GM12878 (cell line): Measurements from ENCODE around the gene FNDC3B. TPM values are rescaled to one million over a fixed set of nuclear protein-coding genes. Genes with fewer than 3 reads are reported as not detected.

Experiments
- BCL11A ChIP-seq: IDR thresholded peaks from 2 replicates; pipeline ENCODE4 v1.6.1; 2011; ENCODE audit warnings: low read depth, low read length
- ETV6 ChIP-seq, 2 experiments: fragments of 450-650 bp in 1 of 2; IDR thresholded peaks in 1 of 2; conservative IDR thresholded peaks in 1 of 2; 2 replicates each; pipeline ENCODE4 v1.6.1; 2014; ENCODE audit warnings: antibody characterized with exemption in 1 of 2, borderline replicate concordance in 1 of 2, low read depth in 1 of 2, mild to moderate bottlenecking in 1 of 2, moderate library complexity in 1 of 2
- FOS ChIP-seq: IDR thresholded peaks from 3 replicates; pipeline ENCODE4 v1.6.1; 2011; ENCODE audit warnings: borderline replicate concordance; ENCODE audit not compliant: insufficient read length; ENCODE audit errors: extremely low read depth
- FOXK2 ChIP-seq: fragments of 450-650 bp; IDR thresholded peaks from 2 replicates; pipeline ENCODE4 v1.6.1; 2017; ENCODE audit warnings: mild to moderate bottlenecking, moderate library complexity
- FOXM1 ChIP-seq: IDR thresholded peaks from 2 replicates; pipeline ENCODE4 v1.6.1; 2012; ENCODE audit warnings: low read depth, mild to moderate bottlenecking, inconsistent platforms, low read length, moderate library complexity
- HDAC2 ChIP-seq: fragments of 200-600 bp; sonication (generic); IDR thresholded peaks from 2 replicates; pipeline ENCODE4 v1.6.1; 2017
- IKZF2 ChIP-seq, 2 experiments: fragments of 450-650 bp; IDR thresholded peaks; 2 replicates each; pipeline ENCODE4 v1.6.1; 2017; ENCODE audit warnings: mild to moderate bottlenecking in 2 of 2, moderate library complexity in 2 of 2
- JUNB ChIP-seq: IDR thresholded peaks from 2 replicates; pipeline ENCODE4 v1.6.1; 2016; ENCODE audit warnings: antibody characterized with exemption, mild to moderate bottlenecking
- NBN ChIP-seq: fragments of 450-650 bp; IDR thresholded peaks from 2 replicates; pipeline ENCODE4 v1.6.1; 2016
- NR2F1 ChIP-seq: fragments of 450-650 bp; conservative IDR thresholded peaks from 2 replicates; pipeline ENCODE4 v1.6.1; 2017; ENCODE audit warnings: mild to moderate bottlenecking
- POLR2A ChIP-seq: IDR thresholded peaks from 2 replicates; pipeline ENCODE4 v1.6.1; 2011; ENCODE audit warnings: low read depth, mild to moderate bottlenecking, low read length
- POU2F2 ChIP-seq: IDR thresholded peaks from 3 replicates; pipeline ENCODE4 v1.6.1; 2011; ENCODE audit warnings: low read depth, mild to moderate bottlenecking, low read length, borderline replicate concordance
- RUNX3 ChIP-seq: IDR thresholded peaks from 2 replicates; pipeline ENCODE4 v1.6.1; 2012; ENCODE audit warnings: low read length, inconsistent platforms
- SIN3A ChIP-seq: IDR thresholded peaks from 2 replicates; pipeline ENCODE4 v1.6.1; 2012; ENCODE audit warnings: low read depth, low read length, improper control_type of control experiment
- SMARCA5 ChIP-seq: fragments of 450-650 bp; IDR thresholded peaks from 2 replicates; pipeline ENCODE4 v1.6.1; 2017; ENCODE audit warnings: mild to moderate bottlenecking
- SUZ12 ChIP-seq: fragments of 200-600 bp; sonication (generic); IDR thresholded peaks from one replicate; pipeline ENCODE4 v1.6.1; 2018; ENCODE audit warnings: antibody characterized with exemption, mild to moderate bottlenecking; ENCODE audit not compliant: unreplicated experiment
- TAF1 ChIP-seq: IDR thresholded peaks from 2 replicates; pipeline ENCODE4 v1.6.1; 2011; ENCODE audit warnings: mild to moderate bottlenecking, low read depth, low read length, borderline replicate concordance
- ZNF217 ChIP-seq: fragments of 450-650 bp; IDR thresholded peaks from 2 replicates; pipeline ENCODE4 v1.6.1; 2017; ENCODE audit warnings: antibody characterized with exemption, mild to moderate bottlenecking
- ZZZ3 ChIP-seq: IDR thresholded peaks from 2 replicates; pipeline ENCODE4 v1.6.1; 2011; ENCODE audit warnings: low read depth; ENCODE audit not compliant: control insufficient read depth, insufficient read length
- polyA plus RNA-seq, 11 experiments: library from polyadenylated mRNA; depleted of rRNA in 4 of 11; unstranded in 6 of 11; stranded (reverse) in 5 of 11; fragments of >200 nt; fragmentation: Nextera tagmentation in 4 of 11; fragmentation: Illumina TruSeq in 1 of 11; extraction: Ambion mirVana in 4 of 11; extraction: Trizol in 1 of 11; gene quantifications; 1 replicate in 1 of 11; 2 replicates in 10 of 11; pipeline versions ENCODE4 v1.2.1 to v1.2.3, GENCODE V29; 2011 to 2016; ENCODE audit warnings: inconsistent platforms in 2 of 11, missing spikeins in 2 of 11, low read depth in 1 of 11
- total RNA-seq, 4 experiments: library from RNA; depleted of rRNA in 3 of 4; stranded (reverse); fragments of >200 nt in 3 of 4; fragmentation: Illumina TruSeq in 1 of 4; extraction: Trizol in 1 of 4; gene quantifications; 2 replicates each; pipeline versions ENCODE4 v1.2.1 to v1.2.3, GENCODE V29; 2013 to 2021
- TF ChIP-seq, protein P1 (sequence below): IDR thresholded peaks from 2 replicates; pipeline ENCODE4 v1.6.1; 2012; ENCODE audit warnings: low read length, inconsistent platforms
- TF ChIP-seq, protein P2 (sequence below): IDR thresholded peaks from 2 replicates; pipeline ENCODE4 v1.6.1; 2012; ENCODE audit warnings: low read depth, low read length, improper control_type of control experiment
- TF ChIP-seq, protein P3 (sequence below): fragments of 450-650 bp; IDR thresholded peaks from 2 replicates; pipeline ENCODE4 v1.6.1; 2018; ENCODE audit warnings: borderline replicate concordance, mild to moderate bottlenecking; ENCODE audit not compliant: partially characterized antibody
- TF ChIP-seq, protein P4 (sequence below): IDR thresholded peaks from 2 replicates; pipeline ENCODE4 v1.6.1; 2011; ENCODE audit warnings: borderline replicate concordance, low read depth, mild to moderate bottlenecking, moderate library complexity, low read length; ENCODE audit not compliant: insufficient read depth, poor library complexity, severe bottlenecking
- TF ChIP-seq, protein P5 (sequence below): IDR thresholded peaks from 2 replicates; pipeline ENCODE4 v1.6.1; 2012; ENCODE audit warnings: low read depth, low read length, improper control_type of control experiment

Gene FNDC3B
- total and polyA plus RNA-seq, 10 of the 15 experiments (the other 5 are each of a cell fraction or from before 2014, with no cell fraction given) = 7.9 to 35.0 (median 18.5) TPM

DNA sequence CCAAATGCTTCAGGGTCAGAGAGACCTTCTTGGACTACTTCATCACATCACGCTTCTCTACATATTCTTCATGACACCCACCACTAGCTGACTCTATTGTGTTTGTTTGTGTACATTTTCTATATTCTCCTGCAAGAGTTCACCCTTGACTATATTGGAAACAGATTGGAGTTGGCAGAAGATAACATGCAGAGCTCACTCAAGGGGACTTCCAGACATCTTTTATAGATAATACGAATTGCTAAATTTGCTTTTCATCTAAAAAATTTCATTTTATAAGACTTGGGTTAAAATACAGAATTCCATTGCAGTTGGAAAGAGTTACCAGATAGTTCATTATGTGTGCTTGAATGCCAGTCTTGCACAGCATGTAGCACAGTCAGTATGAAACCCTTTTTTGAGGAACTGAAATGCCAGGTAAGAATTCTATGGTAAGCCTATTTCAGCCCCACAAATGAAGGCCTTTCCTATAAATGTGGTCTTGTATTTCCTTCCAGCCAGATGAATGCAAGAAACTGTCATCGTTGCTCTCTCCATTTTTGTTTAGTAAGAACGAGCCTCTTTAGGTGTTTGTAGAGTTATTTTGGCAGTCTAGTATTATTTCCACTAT, 231.3 kb downstream of the FNDC3B start (continued):
- TF ChIP-seq, protein P1, sequence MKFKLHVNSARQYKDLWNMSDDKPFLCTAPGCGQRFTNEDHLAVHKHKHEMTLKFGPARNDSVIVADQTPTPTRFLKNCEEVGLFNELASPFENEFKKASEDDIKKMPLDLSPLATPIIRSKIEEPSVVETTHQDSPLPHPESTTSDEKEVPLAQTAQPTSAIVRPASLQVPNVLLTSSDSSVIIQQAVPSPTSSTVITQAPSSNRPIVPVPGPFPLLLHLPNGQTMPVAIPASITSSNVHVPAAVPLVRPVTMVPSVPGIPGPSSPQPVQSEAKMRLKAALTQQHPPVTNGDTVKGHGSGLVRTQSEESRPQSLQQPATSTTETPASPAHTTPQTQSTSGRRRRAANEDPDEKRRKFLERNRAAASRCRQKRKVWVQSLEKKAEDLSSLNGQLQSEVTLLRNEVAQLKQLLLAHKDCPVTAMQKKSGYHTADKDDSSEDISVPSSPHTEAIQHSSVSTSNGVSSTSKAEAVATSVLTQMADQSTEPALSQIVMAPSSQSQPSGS = no peak
- TF ChIP-seq JUNB (peak; percentile 87), FOXK2 (no peak), SUZ12 (no peak), IKZF2 (IDR thresholded peaks at IDR 0.05) (peak; percentile 92 to 94), TAF1 (no peak), RUNX3 (peak; percentile 86), HDAC2 (no peak), SIN3A (no peak), NR2F1 (no peak), FOS (no peak), BCL11A (peak; percentile 77), ZZZ3 (no peak), ETV6 (conservative IDR thresholded peaks at IDR 0.05 in 1 of 2, IDR thresholded peaks at IDR 0.05 in 1 of 2; ENCODE audit: borderline replicate concordance in 1 of 2, low read depth in 1 of 2) (peak in 1 of 2 experiments; percentile 76; a peak in 1 of 4 replicates), SMARCA5 (0 out of 2 replicates have a peak, but pooled peaks have one; percentile 28), ZNF217 (no peak), POLR2A (no peak), FOXM1 (0 out of 2 replicates have a peak, but pooled peaks have one; percentile 40), NBN (no peak), POU2F2 (0 out of 3 replicates have a peak, but pooled peaks have one; percentile 32)
- TF ChIP-seq, protein P2, sequence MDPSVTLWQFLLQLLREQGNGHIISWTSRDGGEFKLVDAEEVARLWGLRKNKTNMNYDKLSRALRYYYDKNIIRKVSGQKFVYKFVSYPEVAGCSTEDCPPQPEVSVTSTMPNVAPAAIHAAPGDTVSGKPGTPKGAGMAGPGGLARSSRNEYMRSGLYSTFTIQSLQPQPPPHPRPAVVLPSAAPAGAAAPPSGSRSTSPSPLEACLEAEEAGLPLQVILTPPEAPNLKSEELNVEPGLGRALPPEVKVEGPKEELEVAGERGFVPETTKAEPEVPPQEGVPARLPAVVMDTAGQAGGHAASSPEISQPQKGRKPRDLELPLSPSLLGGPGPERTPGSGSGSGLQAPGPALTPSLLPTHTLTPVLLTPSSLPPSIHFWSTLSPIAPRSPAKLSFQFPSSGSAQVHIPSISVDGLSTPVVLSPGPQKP = no peak
- TF ChIP-seq, protein P3, sequence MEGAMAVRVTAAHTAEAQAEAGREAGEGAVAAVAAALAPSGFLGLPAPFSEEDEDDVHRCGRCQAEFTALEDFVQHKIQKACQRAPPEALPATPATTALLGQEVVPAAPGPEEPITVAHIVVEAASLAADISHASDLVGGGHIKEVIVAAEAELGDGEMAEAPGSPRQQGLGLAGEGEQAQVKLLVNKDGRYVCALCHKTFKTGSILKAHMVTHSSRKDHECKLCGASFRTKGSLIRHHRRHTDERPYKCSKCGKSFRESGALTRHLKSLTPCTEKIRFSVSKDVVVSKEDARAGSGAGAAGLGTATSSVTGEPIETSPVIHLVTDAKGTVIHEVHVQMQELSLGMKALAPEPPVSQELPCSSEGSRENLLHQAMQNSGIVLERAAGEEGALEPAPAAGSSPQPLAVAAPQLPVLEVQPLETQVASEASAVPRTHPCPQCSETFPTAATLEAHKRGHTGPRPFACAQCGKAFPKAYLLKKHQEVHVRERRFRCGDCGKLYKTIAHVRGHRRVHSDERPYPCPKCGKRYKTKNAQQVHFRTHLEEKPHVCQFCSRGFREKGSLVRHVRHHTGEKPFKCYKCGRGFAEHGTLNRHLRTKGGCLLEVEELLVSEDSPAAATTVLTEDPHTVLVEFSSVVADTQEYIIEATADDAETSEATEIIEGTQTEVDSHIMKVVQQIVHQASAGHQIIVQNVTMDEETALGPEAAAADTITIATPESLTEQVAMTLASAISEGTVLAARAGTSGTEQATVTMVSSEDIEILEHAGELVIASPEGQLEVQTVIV = no peak
- TF ChIP-seq, protein P4, sequence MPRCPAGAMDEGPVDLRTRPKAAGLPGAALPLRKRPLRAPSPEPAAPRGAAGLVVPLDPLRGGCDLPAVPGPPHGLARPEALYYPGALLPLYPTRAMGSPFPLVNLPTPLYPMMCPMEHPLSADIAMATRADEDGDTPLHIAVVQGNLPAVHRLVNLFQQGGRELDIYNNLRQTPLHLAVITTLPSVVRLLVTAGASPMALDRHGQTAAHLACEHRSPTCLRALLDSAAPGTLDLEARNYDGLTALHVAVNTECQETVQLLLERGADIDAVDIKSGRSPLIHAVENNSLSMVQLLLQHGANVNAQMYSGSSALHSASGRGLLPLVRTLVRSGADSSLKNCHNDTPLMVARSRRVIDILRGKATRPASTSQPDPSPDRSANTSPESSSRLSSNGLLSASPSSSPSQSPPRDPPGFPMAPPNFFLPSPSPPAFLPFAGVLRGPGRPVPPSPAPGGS = no peak
- TF ChIP-seq, protein P5, sequence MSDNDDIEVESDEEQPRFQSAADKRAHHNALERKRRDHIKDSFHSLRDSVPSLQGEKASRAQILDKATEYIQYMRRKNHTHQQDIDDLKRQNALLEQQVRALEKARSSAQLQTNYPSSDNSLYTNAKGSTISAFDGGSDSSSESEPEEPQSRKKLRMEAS = no peak
